ENCODE data around the gene FAM83E.
A peak's percentile ranks its signal among the peaks of the same experiment; 100 is the strongest.

The FAM83E gene

DNA sequence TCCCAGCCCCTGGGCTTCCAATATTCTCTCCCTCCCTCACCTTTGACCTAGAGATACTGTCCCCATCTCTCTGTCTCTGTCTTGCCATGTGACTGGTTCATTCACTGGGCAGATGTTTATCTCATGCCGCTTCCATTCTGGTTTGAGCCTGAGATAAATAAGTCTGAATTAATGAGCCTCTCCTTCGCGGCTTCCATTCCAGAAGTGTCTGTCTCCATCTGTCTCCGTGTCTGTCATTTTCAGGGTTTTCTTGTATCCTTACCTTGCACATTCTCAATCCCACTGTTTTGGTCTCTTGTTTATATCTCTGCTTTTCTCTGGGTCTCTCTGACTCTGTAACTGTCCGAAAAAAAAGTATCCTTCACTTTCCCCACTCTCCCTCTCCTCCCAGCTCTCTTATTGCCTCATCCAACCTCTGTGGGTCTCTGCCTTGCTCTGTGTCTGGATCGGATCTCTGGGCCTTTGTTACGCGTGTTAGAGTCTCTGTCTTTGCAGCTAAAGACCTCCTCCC is 8.7 kb upstream of the FAM83E start:
- TF ChIP-seq, protein P1, sequence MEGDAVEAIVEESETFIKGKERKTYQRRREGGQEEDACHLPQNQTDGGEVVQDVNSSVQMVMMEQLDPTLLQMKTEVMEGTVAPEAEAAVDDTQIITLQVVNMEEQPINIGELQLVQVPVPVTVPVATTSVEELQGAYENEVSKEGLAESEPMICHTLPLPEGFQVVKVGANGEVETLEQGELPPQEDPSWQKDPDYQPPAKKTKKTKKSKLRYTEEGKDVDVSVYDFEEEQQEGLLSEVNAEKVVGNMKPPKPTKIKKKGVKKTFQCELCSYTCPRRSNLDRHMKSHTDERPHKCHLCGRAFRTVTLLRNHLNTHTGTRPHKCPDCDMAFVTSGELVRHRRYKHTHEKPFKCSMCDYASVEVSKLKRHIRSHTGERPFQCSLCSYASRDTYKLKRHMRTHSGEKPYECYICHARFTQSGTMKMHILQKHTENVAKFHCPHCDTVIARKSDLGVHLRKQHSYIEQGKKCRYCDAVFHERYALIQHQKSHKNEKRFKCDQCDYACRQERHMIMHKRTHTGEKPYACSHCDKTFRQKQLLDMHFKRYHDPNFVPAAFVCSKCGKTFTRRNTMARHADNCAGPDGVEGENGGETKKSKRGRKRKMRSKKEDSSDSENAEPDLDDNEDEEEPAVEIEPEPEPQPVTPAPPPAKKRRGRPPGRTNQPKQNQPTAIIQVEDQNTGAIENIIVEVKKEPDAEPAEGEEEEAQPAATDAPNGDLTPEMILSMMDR (IDR thresholded peaks at IDR 0.05; ENCODE audit: borderline replicate concordance, control extremely low read depth, extremely low read depth, insufficient read depth, missing control alignments) = no peak
- in situ Hi-C loops (cut with MboI; ENCODE audit: low sequenced_read_pairs, unreplicated experiment) = no loop called here
- DNase-seq (ENCODE audit: low spot score) = no peak

DNA sequence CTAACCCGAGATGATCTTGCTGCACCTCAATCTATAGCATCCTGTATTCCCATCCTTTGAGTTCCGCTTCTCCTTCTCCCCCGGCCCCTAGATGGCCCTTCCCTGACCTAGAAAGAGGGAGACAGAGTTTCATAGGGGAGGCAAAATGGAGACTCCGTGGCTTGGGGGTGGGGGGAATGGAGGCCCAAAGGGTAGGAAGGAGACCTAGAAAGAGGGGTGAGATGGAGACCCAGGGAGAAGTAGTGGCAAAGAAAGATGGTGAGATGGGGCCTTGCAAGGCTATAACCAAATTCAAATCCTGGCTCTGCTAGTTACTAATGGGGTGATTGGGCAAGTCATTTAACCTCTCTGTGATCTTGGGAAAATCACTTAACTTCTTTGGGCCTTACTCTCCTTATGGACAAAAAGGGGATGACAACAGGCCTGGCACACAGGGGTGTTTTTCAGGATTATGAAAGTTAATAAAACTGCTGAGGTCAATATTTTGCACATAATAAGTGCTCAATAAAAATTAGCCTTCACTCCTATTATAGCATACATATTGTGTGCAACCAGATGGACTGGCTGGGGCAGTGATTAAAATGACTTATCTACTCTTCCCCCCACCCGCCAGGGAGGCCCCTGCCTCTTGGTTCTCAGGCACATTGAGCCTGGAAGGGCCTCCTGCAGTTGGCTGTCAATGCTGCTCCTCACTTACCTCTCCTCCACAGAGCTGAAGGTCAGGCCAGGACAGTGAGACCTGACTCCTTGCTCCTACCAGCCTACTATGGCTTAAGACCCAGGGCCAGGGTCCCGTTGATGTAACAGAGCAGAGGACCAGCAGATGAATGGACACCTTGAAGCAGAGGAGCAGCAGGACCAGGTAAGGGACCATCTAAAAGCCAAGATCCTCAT is 5.1 kb upstream of the FAM83E start:
- no peak for DNase-seq (ENCODE audit: low spot score)
- TF ChIP-seq, protein P1 (IDR thresholded peaks at IDR 0.05; ENCODE audit: borderline replicate concordance, control extremely low read depth, extremely low read depth, insufficient read depth, missing control alignments) = no peak
- in situ Hi-C loops (cut with MboI; ENCODE audit: low sequenced_read_pairs, unreplicated experiment) = no loop called here

- in situ Hi-C loops (cut with MboI; ENCODE audit: low sequenced_read_pairs, unreplicated experiment) = no loop called here
- TF ChIP-seq, protein P1 (IDR thresholded peaks at IDR 0.05; ENCODE audit: borderline replicate concordance, control extremely low read depth, extremely low read depth, insufficient read depth, missing control alignments) = no peak
- DNase-seq (ENCODE audit: low spot score) = peak; percentile 99
Observed at GRCh38 chr19:48618916-48619691, 4.2 kb upstream of the FAM83E start, which contains the start of the genes RPL18 and SPHK2. RPL18 (minus strand) TSS chr19:48619178; CDS start chr19:48619143, 35 bp downstream. SPHK2 (plus strand) TSS chr19:48619506; CDS start chr19:48620515, 1,009 bp downstream.

DNA sequence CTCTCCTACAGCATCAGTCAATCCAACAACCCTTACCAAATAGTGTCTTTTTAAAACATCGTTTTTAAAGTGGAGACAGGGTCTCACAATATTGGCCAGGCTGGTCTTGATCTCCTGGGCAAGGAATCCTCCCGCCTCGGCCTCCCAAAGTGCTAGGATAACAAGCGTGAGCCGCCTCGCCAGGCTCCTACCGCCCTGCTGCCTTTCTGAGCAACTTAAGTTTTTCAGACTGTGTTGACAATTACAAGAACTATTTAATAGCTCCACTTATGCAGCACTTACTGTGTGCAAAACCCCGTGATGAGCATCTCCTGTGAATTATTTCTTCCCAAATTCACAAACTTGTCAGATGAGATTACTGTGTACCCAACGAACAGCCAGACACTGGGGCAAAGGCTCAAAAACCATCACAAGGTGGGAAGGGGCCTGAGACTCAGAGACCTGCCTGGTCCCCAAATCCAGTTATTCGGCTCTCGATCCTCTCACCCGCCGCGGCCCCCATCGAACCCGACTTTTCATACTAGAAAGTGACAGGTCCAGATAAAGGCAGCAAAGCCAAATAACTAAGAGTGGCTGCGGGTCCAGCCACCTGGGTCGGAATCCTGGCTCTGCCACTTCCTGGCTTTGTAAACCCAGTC is 3.5 kb upstream of the FAM83E start:
- TF ChIP-seq, protein P1 (IDR thresholded peaks at IDR 0.05; ENCODE audit: borderline replicate concordance, control extremely low read depth, extremely low read depth, insufficient read depth, missing control alignments) = no peak
- no peak for DNase-seq (ENCODE audit: low spot score)
- in situ Hi-C loops (cut with MboI; ENCODE audit: low sequenced_read_pairs, unreplicated experiment) = no loop called here

DNA sequence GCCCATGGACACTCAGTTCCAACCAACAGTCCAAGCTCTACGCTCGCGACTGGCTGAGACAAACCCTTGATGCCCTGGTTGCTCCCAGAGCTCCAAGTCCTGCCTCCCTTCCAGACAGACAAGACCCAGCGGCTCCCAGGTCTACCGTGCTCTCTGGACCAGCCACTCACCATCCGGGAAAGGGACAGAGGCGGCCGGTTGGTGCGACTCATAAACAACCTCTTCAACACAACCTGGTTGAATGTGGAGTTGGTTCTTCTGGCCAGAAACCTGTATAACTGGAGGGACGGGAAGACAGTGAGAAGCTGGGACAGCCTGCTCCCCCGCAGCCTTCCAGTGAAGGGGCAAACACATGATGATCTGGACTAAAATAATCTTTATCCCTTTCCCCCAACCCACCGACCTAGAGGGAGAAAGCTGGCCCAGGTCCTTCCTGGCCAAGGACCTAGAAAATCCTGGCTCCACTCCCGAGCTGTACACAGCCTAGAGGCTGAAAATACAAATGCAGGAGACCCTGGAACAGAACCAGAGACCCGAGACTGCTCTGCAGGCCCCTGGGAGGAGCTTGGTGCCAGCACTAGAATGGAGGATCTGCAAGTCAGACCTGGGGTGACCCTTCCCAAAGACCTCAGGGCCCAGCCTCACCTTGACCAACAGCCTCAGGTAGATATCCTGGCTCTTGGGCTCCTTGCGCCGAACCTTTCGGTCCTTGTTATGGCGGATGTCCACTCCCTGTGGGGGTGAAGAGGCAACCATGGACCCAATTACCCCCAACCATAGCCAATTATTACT is 2.5 kb upstream of the FAM83E start:
- in situ Hi-C loops (cut with MboI; ENCODE audit: low sequenced_read_pairs, unreplicated experiment) = no loop called here
- DNase-seq (ENCODE audit: low spot score) = no peak
- TF ChIP-seq, protein P1 (IDR thresholded peaks at IDR 0.05; ENCODE audit: borderline replicate concordance, control extremely low read depth, extremely low read depth, insufficient read depth, missing control alignments) = no peak
